Kidney (tissue), 14 donors: Measurements from ENCODE around the gene THSD4. TPM values are rescaled to one million over a fixed set of nuclear protein-coding genes. Genes with fewer than 3 reads are reported as not detected.

ENCODE experiments used
- DNase-seq, 5 donors: peaks; one replicate each; pipeline ENCODE4 v3.0.0-alpha.2; 2013 to 2020
- FAIRE-seq: peaks from 2 replicates; lab custom pipeline; 2012; peaks lifted over from hg19 to GRCh38; lab: Jason Lieb, UNC
- H3K27ac ChIP-seq, 2 donors: one replicate each; pipeline ENCODE4 v1.7.0; 2013; ENCODE audit warnings: low read depth in 2 of 2, low read length in 2 of 2, inconsistent platforms in 1 of 2
- H3K27me3 ChIP-seq: one replicate; pipeline ENCODE4 v1.7.1; 2013; ENCODE audit warnings: low read length, inconsistent platforms; ENCODE audit not compliant: control insufficient read depth, insufficient read depth
- H3K36me3 ChIP-seq, 3 donors: one replicate each; pipeline versions ENCODE4 v1.7.0 to v1.7.1; 2013; ENCODE audit warnings: low read length in 3 of 3, control low read depth in 1 of 3, inconsistent platforms in 1 of 3; ENCODE audit not compliant: insufficient read depth in 3 of 3, control insufficient read depth in 2 of 3
- H3K4me1 ChIP-seq, 3 donors: one replicate each; pipeline versions ENCODE4 v1.7.0 to v1.7.1; 2013; ENCODE audit warnings: low read length in 3 of 3, inconsistent platforms in 1 of 3, low read depth in 1 of 3; ENCODE audit not compliant: control insufficient read depth in 2 of 3, insufficient read depth in 2 of 3
- H3K4me3 ChIP-seq, 3 donors: one replicate each; pipeline versions ENCODE4 v1.7.0 to v1.8.1; 2013; ENCODE audit warnings: low read length in 3 of 3, control low read depth in 1 of 3, inconsistent platforms in 1 of 3
- H3K9ac ChIP-seq, 3 donors: one replicate each; pipeline versions ENCODE4 v1.7.0 to v1.7.1; 2013; ENCODE audit warnings: low read length in 3 of 3, control low read depth in 1 of 3, inconsistent platforms in 1 of 3
- H3K9me3 ChIP-seq, 3 donors: one replicate each; pipeline versions ENCODE4 v1.7.0 to v1.7.1; 2013; ENCODE audit warnings: low read length in 3 of 3, control low read depth in 1 of 3, inconsistent platforms in 1 of 3; ENCODE audit not compliant: control insufficient read depth in 2 of 3, insufficient read depth in 1 of 3
- intact Hi-C: fragments of 100-400 bp; cut with DNase I; formaldehyde crosslinking; loops from one replicate; pipeline ENCODE4 v1.11.1; 2022
- polyA plus RNA-seq: library from polyadenylated mRNA; stranded (reverse); fragments of 350-450 nt; fragmentation: Illumina TruSeq; extraction: RNeasy Lipid Tissue Mini Kit (QIAGEN cat#74804); gene quantifications from one replicate; pipeline ENCODE4 v1.2.3, GENCODE V29; 2014; ENCODE audit warnings: low read depth, low replicate concordance; ENCODE audit not compliant: insufficient read depth
- total RNA-seq: library from RNA; stranded (reverse); fragmentation: NEBNext Ultra II Directional; extraction: Animal tissue kit (Norgen Biotek cat#: 25700); gene quantifications from one replicate; pipeline ENCODE4 v1.2.1, GENCODE V29; 2021
- TF ChIP-seq, protein P1 (sequence below): IDR thresholded peaks from 3 replicates; pipeline ENCODE4 v1.5.1; 2012; ENCODE audit warnings: mild to moderate bottlenecking, moderate library complexity, borderline replicate concordance; ENCODE audit not compliant: insufficient read depth; ENCODE audit errors: extremely low read depth
- donor health status: control.
- donor health status: control.
- donor health status: control.
- donor health status: control.
- donor health status: control.
- donor health status: DM: yes; HTN: yes; CAD: no.
- donor health status: Normal renal cell carcinoma (clear cell type).

The THSD4 gene
- total and polyA plus RNA-seq, 2 donors from 2014 or later = 9.4 to 36.3 TPM

DNA sequence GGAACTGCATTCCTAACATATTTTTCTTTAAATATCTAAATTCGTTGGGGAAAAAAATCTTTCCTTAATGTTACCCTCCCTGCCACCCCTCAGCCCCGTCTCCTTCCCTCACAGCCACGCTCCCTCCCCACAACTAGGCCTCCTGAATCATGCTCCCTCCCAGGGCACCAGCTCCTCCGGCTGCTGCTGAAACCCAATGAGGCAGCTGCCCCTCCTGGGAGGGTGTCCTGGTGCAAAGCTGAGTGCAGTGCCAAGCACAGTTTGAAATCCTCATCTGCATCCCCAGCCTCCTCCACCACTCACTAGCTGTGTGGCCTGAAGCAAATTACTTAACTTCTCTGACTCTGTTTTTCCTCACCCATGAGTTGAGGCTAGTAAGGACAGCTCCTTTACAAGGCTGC, 692.4 kb downstream of the THSD4 start:
- H3K4me3 ChIP-seq = no peak overlapping the region
- no peaks in the 10 kb centered on the region for H3K9me3 ChIP-seq
- no peak overlapping the region for H3K27ac ChIP-seq
- H3K36me3 ChIP-seq = no peaks in the 10 kb centered on the region
- H3K4me1 ChIP-seq = peaks cover 0 to 14% (median 8%) of the 10 kb centered on the region in 3 donors
- TF ChIP-seq, protein P1, sequence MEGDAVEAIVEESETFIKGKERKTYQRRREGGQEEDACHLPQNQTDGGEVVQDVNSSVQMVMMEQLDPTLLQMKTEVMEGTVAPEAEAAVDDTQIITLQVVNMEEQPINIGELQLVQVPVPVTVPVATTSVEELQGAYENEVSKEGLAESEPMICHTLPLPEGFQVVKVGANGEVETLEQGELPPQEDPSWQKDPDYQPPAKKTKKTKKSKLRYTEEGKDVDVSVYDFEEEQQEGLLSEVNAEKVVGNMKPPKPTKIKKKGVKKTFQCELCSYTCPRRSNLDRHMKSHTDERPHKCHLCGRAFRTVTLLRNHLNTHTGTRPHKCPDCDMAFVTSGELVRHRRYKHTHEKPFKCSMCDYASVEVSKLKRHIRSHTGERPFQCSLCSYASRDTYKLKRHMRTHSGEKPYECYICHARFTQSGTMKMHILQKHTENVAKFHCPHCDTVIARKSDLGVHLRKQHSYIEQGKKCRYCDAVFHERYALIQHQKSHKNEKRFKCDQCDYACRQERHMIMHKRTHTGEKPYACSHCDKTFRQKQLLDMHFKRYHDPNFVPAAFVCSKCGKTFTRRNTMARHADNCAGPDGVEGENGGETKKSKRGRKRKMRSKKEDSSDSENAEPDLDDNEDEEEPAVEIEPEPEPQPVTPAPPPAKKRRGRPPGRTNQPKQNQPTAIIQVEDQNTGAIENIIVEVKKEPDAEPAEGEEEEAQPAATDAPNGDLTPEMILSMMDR = no peak
- FAIRE-seq = no peak
- no peak overlapping the region for H3K9ac ChIP-seq
- DNase-seq = no peak
- H3K27me3 ChIP-seq = no peaks in the 10 kb centered on the region
- intact Hi-C loops = no loop called here

DNA sequence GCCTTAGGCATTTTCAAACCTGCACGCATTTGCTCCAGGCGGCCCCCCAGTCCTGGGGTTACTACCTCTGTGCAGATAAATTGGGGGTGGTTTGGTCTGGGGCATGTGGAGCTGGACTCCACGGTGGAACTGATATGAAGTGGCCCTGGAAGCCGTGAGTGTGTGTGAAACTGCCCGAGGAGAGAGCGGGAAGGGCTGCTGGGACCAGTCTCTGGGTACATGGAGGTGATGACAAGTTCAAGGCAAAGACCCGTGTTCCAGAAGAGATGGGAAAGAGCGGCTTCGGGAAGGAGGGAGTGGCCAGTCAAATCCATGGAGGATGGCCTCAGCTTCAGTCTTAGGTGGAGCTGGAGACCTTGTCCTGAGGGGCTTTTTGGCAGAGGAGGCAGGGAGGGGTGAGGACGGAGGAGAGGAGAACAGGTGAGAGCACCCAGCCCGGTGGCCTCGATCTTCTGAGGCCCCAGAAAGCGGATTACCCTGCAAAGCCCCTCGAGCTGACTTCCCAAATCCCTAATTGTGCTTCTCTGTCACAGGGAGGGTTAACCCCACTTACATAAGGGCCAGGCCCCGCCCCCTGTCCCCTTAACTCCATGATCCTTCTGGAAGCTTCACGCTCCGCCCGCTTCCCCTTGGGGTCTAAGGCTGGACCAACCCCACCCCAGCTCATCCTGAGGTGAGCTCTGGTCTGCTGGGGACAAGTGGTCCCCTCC, 693.2 kb downstream of the THSD4 start:
- no peak for FAIRE-seq
- no peak overlapping the region for H3K27ac ChIP-seq
- H3K36me3 ChIP-seq = no peaks in the 10 kb centered on the region
- TF ChIP-seq, protein P1 = no peak
- intact Hi-C loops = no loop called here
- no peak for DNase-seq
- H3K9ac ChIP-seq = no peak overlapping the region
- H3K4me3 ChIP-seq = no peak overlapping the region
- H3K9me3 ChIP-seq = no peaks in the 10 kb centered on the region
- no peaks in the 10 kb centered on the region for H3K27me3 ChIP-seq
- H3K4me1 ChIP-seq = peaks cover 0 to 14% (median 8%) of the 10 kb centered on the region in 3 donors

DNA sequence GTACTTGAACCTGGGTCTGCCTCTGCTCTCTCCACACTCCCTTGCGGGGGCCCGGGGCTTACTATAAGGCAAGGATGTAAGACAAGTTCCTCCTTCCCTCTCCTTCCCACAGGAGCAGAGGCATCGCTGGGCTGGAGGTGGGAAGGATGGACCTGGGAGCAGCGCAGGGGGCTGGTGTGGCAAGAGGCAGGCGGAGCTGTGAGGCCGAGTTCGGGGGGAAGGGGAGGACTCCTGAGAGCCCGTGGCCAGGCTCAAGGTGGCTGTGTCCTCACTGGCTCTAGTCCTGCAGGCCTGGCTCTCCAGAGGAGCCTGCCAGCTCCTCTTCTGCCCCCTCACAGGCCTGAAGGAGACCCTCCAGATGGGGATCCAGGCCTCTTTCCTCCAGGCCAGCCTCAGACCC, 694.1 kb downstream of the THSD4 start:
- Histone ChIP-seq H3K27ac (no peak overlapping the region), H3K4me3 (no peak overlapping the region), H3K27me3 (no peaks in the 10 kb centered on the region), H3K36me3 (no peaks in the 10 kb centered on the region), H3K9me3 (no peaks in the 10 kb centered on the region), H3K4me1 (peaks cover 0 to 14% (median 8%) of the 10 kb centered on the region in 3 donors), H3K9ac (no peak overlapping the region)
- FAIRE-seq = no peak
- DNase-seq = no peak
- TF ChIP-seq, protein P1 = no peak
- intact Hi-C loops = no loop called here
